ENCODE results near the gene ARID5B.

DNA sequence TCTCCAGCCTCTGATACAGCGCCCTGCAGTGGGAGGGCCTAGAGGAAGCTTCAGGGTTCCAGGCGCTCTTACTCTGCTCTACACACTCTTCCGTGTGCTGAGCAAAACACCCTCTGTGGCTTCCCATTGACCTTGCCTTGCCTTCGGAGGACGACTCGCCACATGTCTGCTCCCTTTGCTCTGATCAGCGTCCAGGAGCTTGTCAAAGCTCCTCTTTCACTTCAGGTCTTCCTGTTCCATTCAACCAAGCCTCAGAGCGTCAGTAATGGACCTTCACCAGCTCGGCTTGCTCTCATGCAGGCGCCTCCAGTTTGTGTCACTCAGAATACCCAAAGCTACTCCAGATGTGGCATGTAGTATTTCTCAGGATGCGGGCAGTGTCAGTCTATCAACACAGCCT, 173.9 kb downstream of the ARID5B start:
- TF ChIP-seq, protein P1, sequence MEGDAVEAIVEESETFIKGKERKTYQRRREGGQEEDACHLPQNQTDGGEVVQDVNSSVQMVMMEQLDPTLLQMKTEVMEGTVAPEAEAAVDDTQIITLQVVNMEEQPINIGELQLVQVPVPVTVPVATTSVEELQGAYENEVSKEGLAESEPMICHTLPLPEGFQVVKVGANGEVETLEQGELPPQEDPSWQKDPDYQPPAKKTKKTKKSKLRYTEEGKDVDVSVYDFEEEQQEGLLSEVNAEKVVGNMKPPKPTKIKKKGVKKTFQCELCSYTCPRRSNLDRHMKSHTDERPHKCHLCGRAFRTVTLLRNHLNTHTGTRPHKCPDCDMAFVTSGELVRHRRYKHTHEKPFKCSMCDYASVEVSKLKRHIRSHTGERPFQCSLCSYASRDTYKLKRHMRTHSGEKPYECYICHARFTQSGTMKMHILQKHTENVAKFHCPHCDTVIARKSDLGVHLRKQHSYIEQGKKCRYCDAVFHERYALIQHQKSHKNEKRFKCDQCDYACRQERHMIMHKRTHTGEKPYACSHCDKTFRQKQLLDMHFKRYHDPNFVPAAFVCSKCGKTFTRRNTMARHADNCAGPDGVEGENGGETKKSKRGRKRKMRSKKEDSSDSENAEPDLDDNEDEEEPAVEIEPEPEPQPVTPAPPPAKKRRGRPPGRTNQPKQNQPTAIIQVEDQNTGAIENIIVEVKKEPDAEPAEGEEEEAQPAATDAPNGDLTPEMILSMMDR (IDR thresholded peaks at IDR 0.05; ENCODE audit: extremely low read depth in 1 of 2, insufficient read depth in 1 of 2, low read depth in 1 of 2, low read length in 2 of 2) = no peak
- TF ChIP-seq, protein P2, sequence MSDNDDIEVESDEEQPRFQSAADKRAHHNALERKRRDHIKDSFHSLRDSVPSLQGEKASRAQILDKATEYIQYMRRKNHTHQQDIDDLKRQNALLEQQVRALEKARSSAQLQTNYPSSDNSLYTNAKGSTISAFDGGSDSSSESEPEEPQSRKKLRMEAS (IDR thresholded peaks at IDR 0.05; ENCODE audit: insufficient read depth, insufficient read length) = no peak
- no peak for TF ChIP-seq MYC (IDR thresholded peaks at IDR 0.05; ENCODE audit: low read depth, low read length)

All from endothelial cell of umbilical vein (primary cell).